Neural crest cell (in vitro differentiated cells): ENCODE measurements around the gene UMAD1. TPM values are rescaled to one million over a fixed set of nuclear protein-coding genes. Genes with fewer than 3 reads are reported as not detected.
"Not testable (repeated sequence)": the region's sequence is repeated elsewhere in the genome, so short reads cannot be mapped to it uniquely, and the experiment has no call there.

Experiments used
- DNase-seq: peaks from one replicate; pipeline ENCODE4 v3.0.0; 2021; ENCODE audit warnings: low read depth, mixed read lengths, low spot score
- H3K27ac Mint-ChIP-seq: one replicate; pipeline ENCODE4 v1.8.0; 2021; ENCODE audit warnings: mild to moderate bottlenecking, mixed read lengths; ENCODE audit not compliant: unreplicated experiment
- H3K27me3 Mint-ChIP-seq: 2 replicates; pipeline ENCODE4 v1.8.0; 2021; ENCODE audit warnings: low read depth, mild to moderate bottlenecking, mixed read lengths
- H3K36me3 Mint-ChIP-seq: 2 replicates; pipeline ENCODE4 v1.8.0; 2021; ENCODE audit warnings: low read depth, mild to moderate bottlenecking, mixed read lengths
- H3K4me1 Mint-ChIP-seq: 2 replicates; pipeline ENCODE4 v1.8.0; 2021; ENCODE audit warnings: mixed read lengths
- H3K4me3 Mint-ChIP-seq: one replicate; pipeline ENCODE4 v1.8.0; 2021; ENCODE audit warnings: mild to moderate bottlenecking, mixed read lengths
- H3K9me3 Mint-ChIP-seq: 2 replicates; pipeline ENCODE4 v1.8.0; 2021; ENCODE audit warnings: mixed read lengths
- total RNA-seq: library from RNA; stranded (reverse); gene quantifications from 2 replicates; pipeline ENCODE4 v1.2.1, GENCODE V29; 2021
- TF ChIP-seq, protein P1 (sequence below): fragments of 200-600 bp; sonication (generic); conservative IDR thresholded peaks from 2 replicates; pipeline ENCODE4 v1.5.0; 2021; ENCODE audit warnings: antibody characterized with exemption, mild to moderate bottlenecking

UMAD1 gene
- total RNA-seq, 1 donor from 2014 or later = 9.8 TPM

DNA sequence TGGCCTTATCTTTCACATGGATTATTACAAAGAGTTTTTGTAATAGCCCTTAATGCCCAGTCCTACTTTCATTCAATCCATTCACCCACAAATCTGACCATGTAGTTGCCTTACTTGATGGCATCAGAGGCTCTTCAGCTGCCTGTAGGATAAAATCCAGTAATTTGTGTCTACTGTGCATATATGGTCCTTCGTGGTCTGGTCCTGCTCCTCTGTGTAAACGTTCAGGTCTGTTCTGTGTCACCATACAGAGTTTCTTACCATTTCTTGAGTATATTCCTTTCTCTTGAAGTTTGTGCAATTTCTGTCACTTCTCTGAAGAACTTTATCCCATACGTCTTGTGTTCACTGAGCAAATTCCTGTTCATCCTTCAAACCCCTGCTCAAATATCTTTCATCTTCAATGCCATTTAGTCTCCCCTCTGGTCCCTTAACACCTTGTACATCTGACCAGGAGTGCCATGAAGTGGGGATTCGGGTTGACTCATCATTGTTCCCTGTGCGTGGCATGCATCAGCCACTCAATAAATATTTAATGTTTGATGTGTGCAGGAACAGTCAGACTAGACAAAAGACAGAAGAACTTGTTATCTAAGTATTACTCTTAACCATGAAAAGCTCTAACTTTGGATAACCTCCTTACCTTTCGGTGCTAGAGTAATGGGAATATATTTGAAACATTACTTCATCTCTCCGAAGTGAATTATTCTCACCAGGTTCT lies 176.4 kb downstream of the UMAD1 start:
- Mint-ChIP-seq H3K36me3 (peaks cover 7% of the 10 kb centered on the region), H3K27me3 (no peaks in the 10 kb centered on the region), H3K4me3 (no peak overlapping the region), H3K4me1 (peaks cover 12% of the 10 kb centered on the region), H3K27ac (peak overlapping the region; percentile 5), H3K9me3 (peaks cover 4% of the 10 kb centered on the region)
- TF ChIP-seq, protein P1, sequence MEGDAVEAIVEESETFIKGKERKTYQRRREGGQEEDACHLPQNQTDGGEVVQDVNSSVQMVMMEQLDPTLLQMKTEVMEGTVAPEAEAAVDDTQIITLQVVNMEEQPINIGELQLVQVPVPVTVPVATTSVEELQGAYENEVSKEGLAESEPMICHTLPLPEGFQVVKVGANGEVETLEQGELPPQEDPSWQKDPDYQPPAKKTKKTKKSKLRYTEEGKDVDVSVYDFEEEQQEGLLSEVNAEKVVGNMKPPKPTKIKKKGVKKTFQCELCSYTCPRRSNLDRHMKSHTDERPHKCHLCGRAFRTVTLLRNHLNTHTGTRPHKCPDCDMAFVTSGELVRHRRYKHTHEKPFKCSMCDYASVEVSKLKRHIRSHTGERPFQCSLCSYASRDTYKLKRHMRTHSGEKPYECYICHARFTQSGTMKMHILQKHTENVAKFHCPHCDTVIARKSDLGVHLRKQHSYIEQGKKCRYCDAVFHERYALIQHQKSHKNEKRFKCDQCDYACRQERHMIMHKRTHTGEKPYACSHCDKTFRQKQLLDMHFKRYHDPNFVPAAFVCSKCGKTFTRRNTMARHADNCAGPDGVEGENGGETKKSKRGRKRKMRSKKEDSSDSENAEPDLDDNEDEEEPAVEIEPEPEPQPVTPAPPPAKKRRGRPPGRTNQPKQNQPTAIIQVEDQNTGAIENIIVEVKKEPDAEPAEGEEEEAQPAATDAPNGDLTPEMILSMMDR = no peak
- no peak for DNase-seq

DNA sequence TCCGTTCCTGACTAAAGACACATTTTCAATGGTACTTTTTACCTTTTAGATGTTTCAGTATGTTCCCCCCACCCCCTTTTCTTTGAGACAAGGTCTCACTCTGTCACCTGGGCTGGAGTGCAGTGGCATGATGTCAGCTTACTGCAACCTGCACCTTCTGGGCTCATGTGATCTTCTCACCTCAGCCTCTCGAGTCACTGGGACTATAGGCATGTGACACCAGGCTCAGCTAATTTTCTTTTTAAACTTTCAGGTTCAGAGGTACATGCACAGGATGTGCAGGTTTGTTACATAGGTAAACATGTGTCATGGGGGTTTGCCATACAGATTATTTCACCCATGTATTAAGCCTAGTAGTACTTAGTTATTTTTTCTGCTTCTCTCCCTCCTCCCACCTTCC lies 177.2 kb downstream of the UMAD1 start:
- H3K36me3 Mint-ChIP-seq = peaks cover 7% of the 10 kb centered on the region
- H3K9me3 Mint-ChIP-seq = peaks cover 4% of the 10 kb centered on the region
- H3K4me1 Mint-ChIP-seq = peaks cover 15% of the 10 kb centered on the region
- H3K4me3 Mint-ChIP-seq = no peak overlapping the region
- H3K27ac Mint-ChIP-seq = no peak overlapping the region
- TF ChIP-seq, protein P1 = no peak
- DNase-seq = no peak
- no peaks in the 10 kb centered on the region for H3K27me3 Mint-ChIP-seq

DNA sequence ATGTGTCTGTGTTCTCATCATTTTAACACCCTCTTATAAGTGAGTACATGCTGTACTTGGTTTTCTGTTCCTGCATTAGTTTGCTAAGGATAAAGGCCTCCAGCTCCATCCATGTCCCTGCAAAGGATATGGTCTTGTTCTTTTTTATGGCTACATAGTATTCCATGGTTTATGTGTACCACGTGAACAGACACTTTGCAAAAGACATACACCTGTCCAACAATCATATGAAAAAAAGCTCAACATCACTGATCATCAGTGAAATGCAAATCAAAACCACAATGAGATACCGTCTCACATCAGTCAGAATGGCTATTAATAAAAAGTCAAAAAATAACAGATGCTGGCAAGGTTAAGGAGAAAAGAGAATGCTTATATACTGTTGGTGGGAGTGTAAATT lies 177.6 kb downstream of the UMAD1 start:
- DNase-seq, H3K4me3 Mint-ChIP-seq, H3K9me3 Mint-ChIP-seq, H3K27ac Mint-ChIP-seq, H3K36me3 Mint-ChIP-seq, H3K27me3 Mint-ChIP-seq: not testable (repeated sequence)
- H3K4me1 Mint-ChIP-seq = peaks cover 15% of the 10 kb centered on the region

DNA sequence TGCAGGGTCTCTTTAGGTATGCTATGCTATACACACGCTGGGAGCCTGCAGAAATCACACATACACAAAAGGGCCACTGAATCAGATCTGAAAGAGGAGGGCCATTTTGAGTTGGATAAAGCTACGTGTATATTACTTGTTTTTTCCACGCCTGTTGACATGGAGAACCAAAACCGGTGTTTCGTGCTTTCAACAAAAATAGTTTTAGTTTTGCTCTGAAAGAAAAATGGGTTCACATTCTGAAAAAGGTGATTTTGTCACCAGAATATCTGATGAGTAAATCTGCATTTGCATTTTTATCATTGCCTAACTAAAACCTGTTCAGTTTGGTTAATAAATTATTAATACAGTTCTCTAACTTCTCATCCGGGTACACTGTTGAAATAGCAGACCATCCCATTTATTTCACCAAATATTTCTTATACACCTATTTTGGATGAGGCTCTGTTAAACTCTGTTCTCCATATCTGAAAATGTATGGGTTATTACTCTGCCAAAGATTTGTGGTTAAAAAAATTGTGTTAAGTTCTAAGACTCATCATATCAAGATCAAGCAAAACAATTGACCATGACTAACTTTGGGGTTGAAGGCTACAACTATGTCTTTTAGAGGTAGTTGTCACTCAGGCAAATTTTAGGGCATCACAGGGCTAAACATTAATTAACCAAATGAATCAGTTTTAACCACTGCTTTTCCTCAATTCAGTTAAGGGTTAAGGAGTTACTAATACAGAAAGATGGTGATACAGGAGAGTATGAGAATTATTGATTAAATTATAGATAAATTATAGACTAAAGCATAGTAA lies 179.1 kb downstream of the UMAD1 start:
- Mint-ChIP-seq H3K4me1 (peaks cover 19% of the 10 kb centered on the region), H3K9me3 (peaks cover 4% of the 10 kb centered on the region), H3K4me3 (no peak overlapping the region), H3K27ac (no peak overlapping the region), H3K36me3 (peaks cover 7% of the 10 kb centered on the region), H3K27me3 (no peaks in the 10 kb centered on the region)
- TF ChIP-seq, protein P1 = no peak
- DNase-seq = no peak

DNA sequence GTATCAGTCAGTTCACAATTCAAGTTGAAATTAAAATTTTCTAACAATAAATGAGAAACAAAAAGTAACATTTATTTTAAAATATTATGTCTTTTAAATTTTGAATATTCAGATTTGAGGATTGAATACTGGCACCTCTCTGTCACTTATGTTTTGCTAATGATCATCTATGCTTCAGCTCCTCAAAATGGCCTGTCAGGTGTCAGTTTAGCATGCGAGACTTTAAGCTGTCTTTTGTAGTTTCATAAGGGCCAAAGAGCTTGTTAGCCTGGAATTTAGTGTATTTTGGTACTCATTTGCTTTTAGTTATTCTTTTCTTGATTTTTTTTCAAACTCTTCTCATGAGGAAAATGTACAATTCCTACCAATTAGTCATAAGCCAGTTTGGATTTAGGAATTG lies 179.9 kb downstream of the UMAD1 start:
- peaks cover 9% of the 10 kb centered on the region for H3K36me3 Mint-ChIP-seq
- no peak for DNase-seq
- no peak overlapping the region for H3K27ac Mint-ChIP-seq
- TF ChIP-seq, protein P1 = no peak
- peaks cover 19% of the 10 kb centered on the region for H3K4me1 Mint-ChIP-seq
- peaks cover 4% of the 10 kb centered on the region for H3K9me3 Mint-ChIP-seq
- no peaks in the 10 kb centered on the region for H3K27me3 Mint-ChIP-seq
- no peak overlapping the region for H3K4me3 Mint-ChIP-seq

DNA sequence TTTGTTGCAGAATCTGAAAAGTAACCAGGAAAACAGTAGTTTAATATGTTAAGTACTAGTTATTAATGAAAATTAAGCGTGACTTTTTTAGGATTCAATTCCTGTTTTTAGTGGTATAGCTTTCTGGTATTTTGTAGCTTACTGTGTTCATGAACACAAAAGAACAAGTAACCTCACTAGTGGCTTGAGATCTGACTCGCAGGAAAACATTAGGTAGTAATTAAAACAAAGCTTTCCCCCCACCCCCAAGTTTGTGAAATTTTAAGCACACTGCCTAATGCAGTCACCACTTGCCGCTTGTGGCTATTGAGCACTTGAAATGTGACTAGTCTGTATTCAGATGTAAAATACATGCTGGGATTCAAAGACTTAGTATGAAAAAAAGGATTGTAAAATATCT lies 180.4 kb downstream of the UMAD1 start:
- Mint-ChIP-seq H3K4me3 (no peak overlapping the region), H3K27ac (no peak overlapping the region)

More for the DNA sequence above, 180.4 kb downstream of the UMAD1 start:
- peaks cover 4% of the 10 kb centered on the region for H3K9me3 Mint-ChIP-seq
- no peaks in the 10 kb centered on the region for H3K27me3 Mint-ChIP-seq
- H3K4me1 Mint-ChIP-seq = peaks cover 19% of the 10 kb centered on the region
- TF ChIP-seq, protein P1 = no peak
- H3K36me3 Mint-ChIP-seq = peaks cover 9% of the 10 kb centered on the region
- no peak for DNase-seq
